Esophagus squamous epithelium (tissue), 5 donors: Measurements from ENCODE around the gene RNPEPL1. TPM values are rescaled to one million over a fixed set of nuclear protein-coding genes. Genes with fewer than 3 reads are reported as not detected.

Source experiments
- DNase-seq: peaks from one replicate; lab custom pipeline; 2025; lab: John Stamatoyannopoulos, UW
- H3K27ac ChIP-seq, 4 donors: fragments of 200-600 bp; sonication (generic); one replicate each; pipeline ENCODE4 v1.5.1; 2016 to 2019; ENCODE audit warnings: mild to moderate bottlenecking in 1 of 4
- H3K27me3 ChIP-seq, 4 donors: fragments of 200-600 bp; sonication (generic); 1 replicate in 3 of 4; 2 replicates in 1 of 4; pipeline versions ENCODE4 v1.5.1 to v1.6.0; 2017 to 2021; ENCODE audit warnings: antibody characterized with exemption in 1 of 4
- H3K36me3 ChIP-seq, 3 donors: fragments of 200-600 bp; sonication (generic); one replicate each; pipeline ENCODE4 v1.5.1; 2016 to 2019
- H3K4me1 ChIP-seq, 3 donors: fragments of 200-600 bp; sonication (generic); one replicate each; pipeline ENCODE4 v1.5.1; 2017 to 2019
- H3K4me3 ChIP-seq, 4 donors: fragments of 200-600 bp; sonication (generic); 1 replicate in 3 of 4; 2 replicates in 1 of 4; pipeline ENCODE4 v1.5.1; 2016 to 2019; ENCODE audit warnings: mild to moderate bottlenecking in 2 of 4, moderate library complexity in 1 of 4
- H3K9me3 ChIP-seq, 3 donors: fragments of 200-600 bp; sonication (generic); one replicate each; pipeline ENCODE4 v1.5.1; 2016 to 2019
- CTCF ChIP-seq, 6 experiments: fragments of 450-650 bp in 4 of 6; fragments of 200-600 bp in 2 of 6; sonication (generic) in 2 of 6; IDR thresholded peaks; one replicate each; pipeline ENCODE4 v1.5.1; 2016 to 2019; ENCODE audit warnings: antibody characterized with exemption in 6 of 6, mild to moderate bottlenecking in 4 of 6, moderate library complexity in 4 of 6
- POLR2A ChIP-seq, 4 donors: fragments of 450-650 bp; IDR thresholded peaks; one replicate each; pipeline ENCODE4 v1.6.1; 2017; ENCODE audit warnings: antibody characterized with exemption in 4 of 4, mild to moderate bottlenecking in 4 of 4, moderate library complexity in 3 of 4
- WGBS, 2 donors: methylation state at CpG; one replicate each; pipeline ENCODE4 v1.1.5; 2018; 5-methylcytosine and 5-hydroxymethylcytosine counted together
- intact Hi-C: fragments of 100-400 bp; cut with DNase I; formaldehyde crosslinking; loops from one replicate; pipeline ENCODE4 v1.15.0; 2022
- total RNA-seq, 4 donors: library from RNA; depleted of rRNA; stranded (reverse); fragments of >200 nt; gene quantifications; one replicate each; pipeline ENCODE4 v1.1.0, GENCODE V29; 2016
- donor health status: DM: yes; HTN: yes; CAD: no.

The RNPEPL1 gene
- total RNA-seq, 4 donors from 2014 or later, result 41.9 to 96.5 (median 48.1) TPM

GRCh38 chr2:240579071-240579762 is 10.9 kb downstream of the RNPEPL1 start:
- peak overlapping the region; percentile 75 to 88 (median 84) for H3K27ac ChIP-seq
- H3K36me3 ChIP-seq, result peaks cover 29 to 61% (median 32%) of the 10 kb centered on the region in 3 donors
- H3K4me3 ChIP-seq, result peak overlapping the region in 1 of 4 donors; percentile 28
- no peaks in the 10 kb centered on the region for H3K9me3 ChIP-seq
- no peak for DNase-seq
- WGBS, 2 donors, result 81 to 100% methylated on average over 2 of the region's 12 CpGs
- TF ChIP-seq POLR2A (IDR thresholded peaks at IDR 0.05) (no peak), CTCF (IDR thresholded peaks at IDR 0.05) (no peak)
- no peaks in the 10 kb centered on the region for H3K27me3 ChIP-seq
- H3K4me1 ChIP-seq, result peaks cover 28 to 82% (median 30%) of the 10 kb centered on the region in 3 donors
- intact Hi-C loops, result no loop called here

DNA sequence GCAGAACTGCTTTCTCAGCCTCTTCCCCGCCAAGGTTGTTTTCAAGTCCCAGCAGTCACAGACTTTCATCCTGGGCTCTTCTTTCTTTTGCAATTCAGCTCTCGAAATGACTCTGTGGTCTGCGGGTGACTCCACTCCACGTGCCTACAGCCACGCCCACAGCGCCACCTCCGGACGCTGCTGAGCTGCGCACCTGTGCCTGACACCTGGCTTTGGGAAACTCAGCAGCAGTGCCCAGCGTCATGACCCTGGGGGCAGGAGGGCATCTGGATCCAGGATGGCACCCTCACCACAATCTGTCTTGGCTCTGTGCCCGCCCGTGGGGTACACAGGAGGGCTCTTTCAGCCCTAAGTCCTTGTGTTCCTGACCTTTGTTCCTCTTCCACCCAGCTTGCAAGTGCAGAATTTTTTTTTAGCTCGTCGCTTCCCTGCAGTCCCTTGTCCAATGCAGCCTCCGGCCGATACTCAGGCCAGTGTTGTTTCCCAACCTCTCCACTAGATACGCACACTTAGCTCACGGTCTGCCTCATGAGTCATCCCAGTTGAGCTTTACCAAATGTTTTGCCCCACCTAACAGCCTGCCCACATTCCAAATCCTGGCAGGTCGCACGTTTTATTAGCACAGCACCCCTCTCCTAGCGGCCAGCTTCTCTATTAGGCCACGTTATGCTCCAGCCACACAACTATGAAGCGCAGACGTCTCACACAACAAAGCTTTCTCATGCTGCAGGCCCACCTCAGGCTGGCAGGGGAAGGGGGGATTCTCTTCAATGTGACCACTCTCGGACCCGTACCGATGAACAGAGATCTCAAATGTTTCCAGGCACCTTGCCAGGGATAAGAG is 11.7 kb downstream of the RNPEPL1 start:
- Histone ChIP-seq H3K4me3 (peak overlapping the region in 2 of 4 donors; percentile 2 to 28), H3K36me3 (peaks cover 23 to 53% (median 27%) of the 10 kb centered on the region in 3 donors), H3K4me1 (peaks cover 28 to 82% (median 38%) of the 10 kb centered on the region in 3 donors), H3K27ac (peak overlapping the region; percentile 75 to 88 (median 84)), H3K27me3 (no peaks in the 10 kb centered on the region), H3K9me3 (no peaks in the 10 kb centered on the region)
- TF ChIP-seq POLR2A (IDR thresholded peaks at IDR 0.05), result no peak
- peak in 5 of 6 experiments; percentile 32 to 67 (median 37) for TF ChIP-seq CTCF (IDR thresholded peaks at IDR 0.05)
- intact Hi-C loops, result no loop called here
- WGBS, 2 donors, result 35 to 46% methylated on average over 17 to 25 of the region's 27 CpGs
- DNase-seq, result no peak

DNA sequence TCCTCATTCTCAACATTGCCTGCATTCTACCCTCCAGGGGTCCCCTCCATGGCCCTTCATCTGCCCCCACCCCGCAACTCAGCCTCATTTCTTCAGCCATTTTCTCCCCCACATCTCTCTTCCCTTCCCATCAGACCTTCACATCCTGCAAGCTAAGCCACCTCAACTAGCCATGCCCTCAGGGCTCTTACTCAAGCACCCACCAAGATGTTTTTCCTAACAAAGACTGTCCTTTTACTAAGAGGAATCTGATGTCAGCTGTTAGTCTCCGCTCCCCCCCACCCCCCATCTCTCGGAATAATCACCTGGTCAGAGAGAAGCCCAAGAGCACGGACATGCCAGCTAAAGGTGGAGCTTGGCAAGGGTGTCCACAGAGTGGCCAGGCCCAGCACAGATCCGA is 13.5 kb downstream of the RNPEPL1 start:
- Histone ChIP-seq H3K9me3 (no peaks in the 10 kb centered on the region), H3K27me3 (no peaks in the 10 kb centered on the region), H3K27ac (no peak overlapping the region), H3K4me1 (peaks cover 34 to 73% (median 37%) of the 10 kb centered on the region in 3 donors), H3K4me3 (no peak overlapping the region), H3K36me3 (peaks cover 9 to 35% (median 14%) of the 10 kb centered on the region in 3 donors)
- no peak for DNase-seq
- 100% methylated on average over 1 to 3 of the region's 5 CpGs for WGBS, 2 donors
- intact Hi-C loops, result no loop called here
- no peak for TF ChIP-seq CTCF (IDR thresholded peaks at IDR 0.05)
- no peak for TF ChIP-seq POLR2A (IDR thresholded peaks at IDR 0.05)

DNA sequence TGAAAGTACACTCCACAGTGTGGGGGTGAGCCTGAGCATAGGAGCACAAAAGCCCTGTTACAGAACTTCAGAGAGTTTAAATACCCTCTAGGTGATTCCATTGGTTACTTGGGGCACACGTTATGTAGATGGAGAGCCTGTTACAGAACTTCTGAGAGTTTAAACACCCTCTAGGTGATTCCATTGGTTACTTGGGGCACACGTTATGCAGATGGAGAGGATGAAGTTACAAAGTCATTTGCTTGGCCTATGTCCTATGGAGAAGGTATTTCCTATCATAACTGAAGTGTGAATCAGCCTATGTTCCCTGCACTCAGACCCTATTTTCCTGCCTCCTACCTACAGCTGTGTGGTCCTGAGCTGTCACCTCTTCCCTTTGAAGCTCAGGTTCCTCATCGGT is 14.5 kb downstream of the RNPEPL1 start:
- intact Hi-C loops, result no loop called here
- Histone ChIP-seq H3K27me3 (no peaks in the 10 kb centered on the region), H3K36me3 (peaks cover 2 to 26% (median 4%) of the 10 kb centered on the region in 3 donors), H3K4me1 (peaks cover 40 to 74% (median 43%) of the 10 kb centered on the region in 3 donors), H3K27ac (no peak overlapping the region), H3K4me3 (no peak overlapping the region), H3K9me3 (no peaks in the 10 kb centered on the region)
- no peak for TF ChIP-seq POLR2A (IDR thresholded peaks at IDR 0.05)
- TF ChIP-seq CTCF (IDR thresholded peaks at IDR 0.05), result no peak
- no peak for DNase-seq
- 77 to 78% methylated on average over 3 of the region's 3 CpGs for WGBS, 2 donors

- no peak overlapping the region for H3K27ac ChIP-seq
- 86 to 88% methylated on average over 2 to 3 of the region's 4 CpGs for WGBS, 2 donors
Measured at GRCh38 chr2:240583774-240584173, 15.5 kb downstream of the RNPEPL1 start.

More at GRCh38 chr2:240583774-240584173, 15.5 kb downstream of the RNPEPL1 start:
- H3K4me3 ChIP-seq, result no peak overlapping the region
- intact Hi-C loops, result no loop called here
- DNase-seq, result no peak
- TF ChIP-seq POLR2A (IDR thresholded peaks at IDR 0.05), result no peak
- no peak for TF ChIP-seq CTCF (IDR thresholded peaks at IDR 0.05)
- H3K36me3 ChIP-seq, result peaks cover 0 to 16% (median 0%) of the 10 kb centered on the region in 3 donors
- H3K4me1 ChIP-seq, result peaks cover 49 to 74% (median 49%) of the 10 kb centered on the region in 3 donors
- H3K9me3 ChIP-seq, result no peaks in the 10 kb centered on the region
- no peaks in the 10 kb centered on the region for H3K27me3 ChIP-seq
